Neutrophil (primary cell): ENCODE results near the gene NAV3.

Experiments used
- H3K27ac ChIP-seq: fragments of 200-600 bp; sonication (generic); 2 replicates; pipeline ENCODE4 v1.5.1; 2016; ENCODE audit warnings: mild to moderate bottlenecking, moderate library complexity
- H3K27me3 ChIP-seq: fragments of 200-600 bp; sonication (generic); 2 replicates; pipeline ENCODE4 v1.6.0; 2016; ENCODE audit warnings: mild to moderate bottlenecking
- H3K36me3 ChIP-seq: fragments of 200-600 bp; sonication (generic); 2 replicates; pipeline ENCODE4 v1.5.1; 2017
- H3K4me1 ChIP-seq, 2 experiments: fragments of 200-600 bp in 1 of 2; sonication (generic) in 1 of 2; 1 replicate in 1 of 2; 2 replicates in 1 of 2; pipeline versions ENCODE4 v1.5.1 to v1.6.1; 2013 to 2016; ENCODE audit warnings: low read depth in 1 of 2, low read length in 1 of 2, mild to moderate bottlenecking in 1 of 2, moderate library complexity in 1 of 2; ENCODE audit not compliant: control insufficient read depth in 1 of 2, insufficient read depth in 1 of 2
- H3K4me3 ChIP-seq, 2 experiments: fragments of 200-600 bp in 1 of 2; sonication (generic) in 1 of 2; 1 replicate in 1 of 2; 2 replicates in 1 of 2; pipeline ENCODE4 v1.5.1; 2013 to 2016; ENCODE audit warnings: low read depth in 1 of 2, low read length in 1 of 2, mild to moderate bottlenecking in 1 of 2, moderate library complexity in 1 of 2
- H3K9me3 ChIP-seq: fragments of 200-600 bp; sonication (generic); 2 replicates; pipeline ENCODE4 v1.5.1; 2016
- CTCF ChIP-seq: fragments of 200-600 bp; sonication (generic); IDR thresholded peaks from 2 replicates; pipeline ENCODE4 v1.5.1; 2016; ENCODE audit warnings: antibody characterized with exemption

The NAV3 gene

GRCh38 chr12:78115889-78116288 is 285.2 kb downstream of the NAV3 start:
- Histone ChIP-seq H3K27me3 (no peaks in the 10 kb centered on the region), H3K4me1 (peaks cover 0 to 11% of the 10 kb centered on the region in 2 experiments), H3K36me3 (no peaks in the 10 kb centered on the region), H3K9me3 (no peaks in the 10 kb centered on the region), H3K4me3 (no peak overlapping the region), H3K27ac (no peak overlapping the region)
- no peak for TF ChIP-seq CTCF

- Histone ChIP-seq H3K4me3 (no peak overlapping the region), H3K9me3 (no peaks in the 10 kb centered on the region), H3K4me1 (peaks cover 0 to 11% of the 10 kb centered on the region in 2 experiments), H3K27me3 (no peaks in the 10 kb centered on the region), H3K27ac (no peak overlapping the region), H3K36me3 (no peaks in the 10 kb centered on the region)
- TF ChIP-seq CTCF = no peak
Measured at GRCh38 chr12:78118036-78118435, 287.3 kb downstream of the NAV3 start.

GRCh38 chr12:78118486-78118885 is 287.8 kb downstream of the NAV3 start:
- no peak for TF ChIP-seq CTCF
- peaks cover 0 to 11% of the 10 kb centered on the region in 2 experiments for H3K4me1 ChIP-seq
- H3K27me3 ChIP-seq = no peaks in the 10 kb centered on the region
- H3K36me3 ChIP-seq = no peaks in the 10 kb centered on the region
- no peaks in the 10 kb centered on the region for H3K9me3 ChIP-seq
- no peak overlapping the region for H3K27ac ChIP-seq
- no peak overlapping the region for H3K4me3 ChIP-seq

DNA sequence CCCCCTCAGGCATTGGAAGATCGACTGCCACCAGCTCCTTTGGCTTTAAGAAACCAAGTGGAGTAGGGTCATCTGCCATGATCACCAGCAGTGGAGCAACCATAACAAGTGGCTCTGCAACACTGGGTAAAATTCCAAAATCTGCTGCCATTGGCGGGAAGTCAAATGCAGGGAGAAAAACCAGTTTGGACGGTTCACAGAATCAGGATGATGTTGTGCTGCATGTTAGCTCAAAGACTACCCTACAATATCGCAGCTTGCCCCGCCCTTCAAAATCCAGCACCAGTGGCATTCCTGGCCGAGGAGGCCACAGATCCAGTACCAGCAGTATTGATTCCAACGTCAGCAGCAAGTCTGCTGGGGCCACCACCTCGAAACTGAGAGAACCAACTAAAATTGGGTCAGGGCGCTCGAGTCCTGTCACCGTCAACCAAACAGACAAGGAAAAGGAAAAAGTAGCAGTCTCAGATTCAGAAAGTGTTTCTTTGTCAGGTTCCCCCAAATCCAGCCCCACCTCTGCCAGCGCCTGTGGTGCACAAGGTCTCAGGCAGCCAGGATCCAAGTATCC is 288.7 kb downstream of the NAV3 start:
- no peaks in the 10 kb centered on the region for H3K27me3 ChIP-seq
- peaks cover 0 to 11% of the 10 kb centered on the region in 2 experiments for H3K4me1 ChIP-seq
- no peaks in the 10 kb centered on the region for H3K36me3 ChIP-seq
- H3K4me3 ChIP-seq = no peak overlapping the region
- no peak overlapping the region for H3K27ac ChIP-seq
- TF ChIP-seq CTCF = no peak
- H3K9me3 ChIP-seq = no peaks in the 10 kb centered on the region

DNA sequence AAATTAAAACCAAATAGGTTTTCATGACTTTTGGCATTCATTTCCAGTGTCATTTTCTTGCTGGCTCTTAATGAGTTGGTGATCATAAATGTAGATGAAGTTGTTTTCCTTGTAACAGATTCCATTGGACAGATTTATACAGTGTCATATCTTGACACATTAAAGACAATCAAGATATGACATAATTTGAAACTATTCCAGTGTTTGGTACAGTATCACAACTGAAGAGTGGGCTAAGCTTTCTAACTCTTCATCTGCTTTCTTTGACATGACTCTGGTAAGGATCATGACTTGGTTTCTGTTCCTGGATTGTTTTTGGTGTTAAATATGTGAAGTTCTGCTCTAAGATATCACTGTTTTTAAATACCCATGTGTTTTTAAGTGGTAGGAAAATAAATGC is 289.6 kb downstream of the NAV3 start:
- no peak for TF ChIP-seq CTCF
- no peaks in the 10 kb centered on the region for H3K36me3 ChIP-seq
- no peaks in the 10 kb centered on the region for H3K27me3 ChIP-seq
- no peaks in the 10 kb centered on the region for H3K9me3 ChIP-seq
- H3K27ac ChIP-seq = no peak overlapping the region
- peaks cover 0 to 11% of the 10 kb centered on the region in 2 experiments for H3K4me1 ChIP-seq
- no peak overlapping the region for H3K4me3 ChIP-seq
